Activated B cell treated with CpG ODN at 0.5 μM for 24 hours (primary cell): Measurements from ENCODE around the gene FGFR3. TPM values are rescaled to one million over a fixed set of nuclear protein-coding genes. Genes with fewer than 3 reads are reported as not detected.

Source experiments
- ATAC-seq: fragments of 200-7000 bp; cut with Tn5 transposase; one replicate; pipeline ENCODE4 v1.10.0; 2021; ENCODE audit warnings: low read depth, mild to moderate bottlenecking, moderate library complexity
- CTCF ChIA-PET: fragments of 350-600 bp; sonication (Branson Sonifier 250); formaldehyde crosslinking; loops from one replicate; lab custom pipeline; 2021; ENCODE audit warnings: antibody characterized with exemption; lab: Charles Lee
- POLR2A ChIA-PET: fragments of 350-600 bp; sonication (Branson Sonifier 250); formaldehyde crosslinking; loops from one replicate; lab custom pipeline; 2021; ENCODE audit warnings: antibody characterized with exemption; lab: Charles Lee
- DNase-seq: peaks from one replicate; pipeline ENCODE4 v3.0.0; 2022
- H3K27ac Mint-ChIP-seq: one replicate; pipeline ENCODE4 v1.8.0; 2020; ENCODE audit warnings: mixed read lengths
- H3K27me3 Mint-ChIP-seq: one replicate; pipeline ENCODE4 v1.8.0; 2021; ENCODE audit warnings: mixed read lengths
- H3K36me3 Mint-ChIP-seq: one replicate; pipeline ENCODE4 v1.8.0; 2021; ENCODE audit warnings: low read depth, mixed read lengths
- H3K4me1 Mint-ChIP-seq: one replicate; pipeline ENCODE4 v1.8.0; 2021; ENCODE audit warnings: mixed read lengths
- H3K4me3 Mint-ChIP-seq: one replicate; pipeline ENCODE4 v1.8.0; 2020; ENCODE audit warnings: mild to moderate bottlenecking, mixed read lengths
- H3K9me3 Mint-ChIP-seq: one replicate; pipeline ENCODE4 v1.8.0; 2020; ENCODE audit warnings: mixed read lengths
- CTCF ChIP-seq: fragments of 200-600 bp; IDR thresholded peaks from one replicate; pipeline ENCODE4 v1.8.0; 2022; ENCODE audit warnings: antibody characterized with exemption, mild to moderate bottlenecking
- intact Hi-C: fragments of 100-400 bp; cut with micrococcal nuclease; formaldehyde crosslinking; loops from one replicate; pipeline ENCODE4 v1.15.1; 2024
- total RNA-seq: library from RNA; stranded (reverse); gene quantifications from 2 replicates; pipeline ENCODE4 v1.2.3, GENCODE V29; 2022

Gene FGFR3
- total RNA-seq, 1 donor from 2014 or later, result 0.40 TPM

DNA sequence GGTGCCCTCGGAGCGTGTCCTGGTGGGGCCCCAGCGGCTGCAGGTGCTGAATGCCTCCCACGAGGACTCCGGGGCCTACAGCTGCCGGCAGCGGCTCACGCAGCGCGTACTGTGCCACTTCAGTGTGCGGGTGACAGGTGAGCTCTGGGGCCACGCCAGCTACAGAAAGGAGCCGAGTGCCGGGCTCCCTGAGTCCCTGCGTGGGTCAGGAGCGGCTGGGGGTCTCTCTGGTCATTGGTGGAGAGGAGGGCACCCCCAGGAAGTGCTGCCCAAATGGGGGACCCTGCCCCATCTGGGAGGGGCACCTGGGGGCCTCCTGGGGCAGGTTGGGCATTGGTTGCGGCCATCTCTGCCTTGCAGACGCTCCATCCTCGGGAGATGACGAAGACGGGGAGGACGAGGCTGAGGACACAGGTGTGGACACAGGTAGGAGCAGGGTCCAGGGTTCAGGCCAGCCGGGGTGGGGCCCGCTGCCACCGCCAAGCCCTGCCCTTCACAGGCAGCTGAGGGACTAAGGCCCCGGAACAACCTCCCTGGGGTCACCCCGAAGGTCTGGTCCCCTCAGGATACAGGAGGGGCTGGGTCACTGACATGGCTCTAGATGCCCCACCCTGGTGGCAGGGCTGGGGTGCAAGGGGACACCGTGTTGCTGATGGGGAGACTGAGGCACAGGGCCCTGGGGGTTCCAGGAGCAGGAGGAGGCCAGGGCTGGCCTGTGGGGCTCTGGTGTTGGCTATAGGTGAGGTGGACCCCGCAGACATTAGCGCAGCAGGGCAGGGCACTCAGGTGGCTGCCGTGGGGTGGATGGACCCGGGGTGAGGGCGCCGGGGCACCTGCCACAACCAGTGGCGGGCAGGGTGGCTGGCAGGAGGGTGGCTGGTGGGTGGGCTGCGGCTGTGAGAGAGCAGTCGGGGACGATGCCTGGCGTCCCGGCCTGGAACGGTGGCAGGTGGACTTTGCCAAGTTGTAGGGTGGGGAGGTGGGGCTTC lies 6.6 kb downstream of the FGFR3 start:
- CTCF ChIA-PET, result interaction anchor here (1.1 kb wide), 1 partner anchor 10 kb away, joined by 3 read pairs; no protein-coding TSS in a partner anchor
- Mint-ChIP-seq H3K27ac (no peak overlapping the region), H3K4me1 (peaks cover 2% of the 10 kb centered on the region), H3K36me3 (no peaks in the 10 kb centered on the region), H3K9me3 (no peaks in the 10 kb centered on the region), H3K4me3 (no peak overlapping the region), H3K27me3 (peaks cover 19% of the 10 kb centered on the region)
- intact Hi-C loops, result no loop called here
- ATAC-seq (no peak), DNase-seq (no peak)
- POLR2A ChIA-PET, result no interaction called here
- TF ChIP-seq CTCF, result no peak

- Mint-ChIP-seq H3K4me1 (no peaks in the 10 kb centered on the region), H3K27ac (no peak overlapping the region), H3K4me3 (no peak overlapping the region), H3K9me3 (no peaks in the 10 kb centered on the region), H3K27me3 (peaks cover 19% of the 10 kb centered on the region), H3K36me3 (no peaks in the 10 kb centered on the region)
- no peak for DNase-seq
- no peak for TF ChIP-seq CTCF
- ChIA-PET CTCF (interaction anchor here (1.1 kb wide), 1 partner anchor 8 kb away, joined by 3 read pairs; no protein-coding TSS in a partner anchor), POLR2A (no interaction called here)
- no peak for ATAC-seq
- intact Hi-C loops, result no loop called here
Measured at GRCh38 chr4:1800805-1801204, 7.7 kb downstream of the FGFR3 start.

- ChIA-PET POLR2A (no interaction called here), CTCF (interaction anchor here (1.1 kb wide), 1 partner anchor 8 kb away, joined by 3 read pairs; no protein-coding TSS in a partner anchor)
- Mint-ChIP-seq H3K36me3 (no peaks in the 10 kb centered on the region), H3K27ac (no peak overlapping the region), H3K9me3 (no peaks in the 10 kb centered on the region), H3K4me1 (no peaks in the 10 kb centered on the region), H3K4me3 (no peak overlapping the region), H3K27me3 (peaks cover 13% of the 10 kb centered on the region)
- no peak for DNase-seq
- intact Hi-C loops, result no loop called here
- no peak for TF ChIP-seq CTCF
- ATAC-seq, result no peak
Measured at GRCh38 chr4:1801286-1801958, 8.3 kb downstream of the FGFR3 start.

GRCh38 chr4:1802151-1802715 lies 9.1 kb downstream of the FGFR3 start:
- ATAC-seq (no peak), DNase-seq (no peak)
- peaks cover 8% of the 10 kb centered on the region for H3K27me3 Mint-ChIP-seq
- TF ChIP-seq CTCF, result no peak
- H3K36me3 Mint-ChIP-seq, result no peaks in the 10 kb centered on the region
- ChIA-PET POLR2A (no interaction called here), CTCF (no interaction called here)
- H3K4me3 Mint-ChIP-seq, result no peak overlapping the region
- intact Hi-C loops, result no loop called here
- H3K9me3 Mint-ChIP-seq, result no peaks in the 10 kb centered on the region
- no peaks in the 10 kb centered on the region for H3K4me1 Mint-ChIP-seq
- H3K27ac Mint-ChIP-seq, result no peak overlapping the region
